Neuronal stem cell (in vitro differentiated cells): ENCODE data around the gene MACROH2A2.

Source experiments
- DNase-seq: peaks from one replicate; pipeline ENCODE4 v3.0.0-alpha.2; 2013; ENCODE audit warnings: low spot score
- H2AFZ ChIP-seq: one replicate; pipeline ENCODE4 v1.6.1; 2013; ENCODE audit warnings: mild to moderate bottlenecking, low read length, inconsistent platforms
- H2AK5ac ChIP-seq: 2 replicates; pipeline ENCODE4 v1.6.1; 2013; ENCODE audit warnings: low read depth, mild to moderate bottlenecking, inconsistent platforms, low read length, moderate library complexity, mixed read lengths
- H2BK120ac ChIP-seq: 2 replicates; pipeline ENCODE4 v1.6.1; 2013; ENCODE audit warnings: low read depth, mild to moderate bottlenecking, inconsistent platforms, low read length, moderate library complexity, mixed read lengths
- H2BK12ac ChIP-seq: one replicate; pipeline ENCODE4 v1.6.1; 2013; ENCODE audit warnings: low read length, inconsistent platforms
- H2BK15ac ChIP-seq: 2 replicates; pipeline ENCODE4 v1.6.1; 2013; ENCODE audit warnings: mild to moderate bottlenecking, low read length, inconsistent platforms, mixed read lengths
- H2BK5ac ChIP-seq: one replicate; pipeline ENCODE4 v1.6.1; 2013; ENCODE audit warnings: inconsistent platforms, mild to moderate bottlenecking, low read length, moderate library complexity
- H3K14ac ChIP-seq: one replicate; pipeline ENCODE4 v1.6.1; 2013; ENCODE audit warnings: low read length, inconsistent platforms
- H3K18ac ChIP-seq: 2 replicates; pipeline ENCODE4 v1.6.1; 2013; ENCODE audit warnings: low read length, inconsistent platforms
- H3K23ac ChIP-seq: 2 replicates; pipeline ENCODE4 v1.6.1; 2013; ENCODE audit warnings: low read depth, mild to moderate bottlenecking, mixed read lengths, low read length, inconsistent platforms; ENCODE audit not compliant: poor library complexity
- H3K27ac ChIP-seq: replicated peaks from 3 replicates; pipeline ENCODE4 v1.5.1; 2013; ENCODE audit warnings: low read length, inconsistent platforms
- H3K27me3 ChIP-seq, 3 experiments: 2 replicates each; pipeline ENCODE4 v1.6.1; 2013; ENCODE audit warnings: low read length in 3 of 3, mild to moderate bottlenecking in 2 of 3, inconsistent platforms in 1 of 3, low read depth in 1 of 3, mixed read lengths in 1 of 3, moderate library complexity in 1 of 3; ENCODE audit not compliant: control insufficient read depth in 3 of 3, insufficient read depth in 3 of 3
- H3K36me3 ChIP-seq, 2 donors: replicated peaks in 1 of 2; 2 replicates each; pipeline ENCODE4 v1.6.1; 2013; ENCODE audit warnings: low read length in 2 of 2; ENCODE audit not compliant: control insufficient read depth in 2 of 2, insufficient read depth in 2 of 2
- H3K4ac ChIP-seq: 2 replicates; pipeline ENCODE4 v1.6.1; 2013; ENCODE audit warnings: inconsistent platforms, mild to moderate bottlenecking, low read length, moderate library complexity
- H3K4me1 ChIP-seq, 2 donors: 1 replicate in 1 of 2; 2 replicates in 1 of 2; pipeline ENCODE4 v1.6.1; 2013; ENCODE audit warnings: low read length in 2 of 2, low read depth in 1 of 2; ENCODE audit not compliant: control insufficient read depth in 2 of 2, insufficient read depth in 1 of 2
- H3K4me2 ChIP-seq: one replicate; pipeline ENCODE4 v1.6.1; 2013; ENCODE audit warnings: mild to moderate bottlenecking, low read length, inconsistent platforms; ENCODE audit not compliant: insufficient read depth, poor library complexity, severe bottlenecking
- H3K4me3 ChIP-seq, 2 donors: 2 replicates each; pipeline ENCODE4 v1.5.1; 2013; ENCODE audit warnings: low read length in 2 of 2, mild to moderate bottlenecking in 2 of 2, inconsistent platforms in 1 of 2, moderate library complexity in 1 of 2
- H3K79me1 ChIP-seq: one replicate; pipeline ENCODE4 v1.6.1; 2013; ENCODE audit warnings: low read depth, mild to moderate bottlenecking, inconsistent platforms, low read length, moderate library complexity
- H3K9ac ChIP-seq: one replicate; pipeline ENCODE4 v1.6.1; 2013; ENCODE audit warnings: mild to moderate bottlenecking, low read depth, low read length, inconsistent platforms; ENCODE audit not compliant: poor library complexity
- H3K9me3 ChIP-seq, 2 donors: replicated peaks in 1 of 2; 2 replicates each; pipeline versions ENCODE3 to v1.6.1; 2013; ENCODE audit warnings: low read length in 2 of 2, mild to moderate bottlenecking in 2 of 2, inconsistent platforms in 1 of 2, low read depth in 1 of 2, mixed read lengths in 1 of 2, moderate library complexity in 1 of 2; ENCODE audit not compliant: control insufficient read depth in 2 of 2, insufficient read depth in 1 of 2
- H4K8ac ChIP-seq: one replicate; pipeline ENCODE4 v1.6.1; 2013; ENCODE audit warnings: low read depth, mild to moderate bottlenecking, inconsistent platforms, low read length, moderate library complexity
- H4K91ac ChIP-seq: one replicate; pipeline ENCODE4 v1.6.1; 2013; ENCODE audit warnings: low read length, low read depth, mild to moderate bottlenecking, inconsistent platforms; ENCODE audit not compliant: poor library complexity
- WGBS, 2 donors: extraction: QIAGEN DNeasy Blood & Tissue Kit; methylation state at CpG; one replicate each; pipeline ENCODE4 v1.1.7; 2013; ENCODE audit warnings: missing lambda C conversion rate in 2 of 2, mixed read lengths in 1 of 2; ENCODE audit not compliant: insufficient read length in 2 of 2, insufficient replicate concordance in 1 of 2; ENCODE audit errors: extremely low coverage in 2 of 2; 5-methylcytosine and 5-hydroxymethylcytosine counted together

The MACROH2A2 gene

GRCh38 chr10:70070834-70071233 is 18.2 kb downstream of the MACROH2A2 start:
- WGBS, 2 donors: no CpG with 5 or more reads among the region's 11 CpGs
- Histone ChIP-seq H3K14ac (peak overlapping the region; percentile 73), H3K18ac (no peak overlapping the region), H2AK5ac (no peak overlapping the region), H2BK15ac (no peak overlapping the region), H4K91ac (no peak overlapping the region), H3K36me3 (peaks cover 10 to 70% of the 10 kb centered on the region in 2 donors), H3K9ac (no peak overlapping the region), H3K23ac (no peak overlapping the region), H2BK120ac (no peak overlapping the region), H3K4me1 (peaks cover 0 to 3% of the 10 kb centered on the region in 2 donors), H2AFZ (no peak overlapping the region), H2BK5ac (no peak overlapping the region), H3K4me3 (peak overlapping the region in 1 of 2 donors; percentile 61), H3K27me3 (no peaks in the 10 kb centered on the region), H2BK12ac (no peak overlapping the region), H3K79me1 (peaks cover 13% of the 10 kb centered on the region), H3K4ac (no peak overlapping the region), H4K8ac (peak overlapping the region; percentile 89), H3K4me2 (no peak overlapping the region), H3K27ac (no peak overlapping the region), H3K9me3 (no peaks in the 10 kb centered on the region)
- DNase-seq: no peak

- no peak overlapping the region for H3K4me2 ChIP-seq
- WGBS, 2 donors: no CpG with 5 or more reads among the region's 2 CpGs
- no peak for DNase-seq
- H3K4me1 ChIP-seq: peaks cover 0 to 3% of the 10 kb centered on the region in 2 donors
- no peak overlapping the region for H3K23ac ChIP-seq
- H3K9ac ChIP-seq: no peak overlapping the region
- H2BK15ac ChIP-seq: no peak overlapping the region
- H2BK5ac ChIP-seq: no peak overlapping the region
- H4K91ac ChIP-seq: no peak overlapping the region
- no peak overlapping the region for H4K8ac ChIP-seq
- no peak overlapping the region for H2AFZ ChIP-seq
- H3K4me3 ChIP-seq: no peak overlapping the region
- H3K79me1 ChIP-seq: peaks cover 15% of the 10 kb centered on the region
- H2BK12ac ChIP-seq: no peak overlapping the region
- no peak overlapping the region for H3K14ac ChIP-seq
- H3K4ac ChIP-seq: no peak overlapping the region
- peaks cover 24 to 71% of the 10 kb centered on the region in 2 donors for H3K36me3 ChIP-seq
- no peak overlapping the region for H2AK5ac ChIP-seq
- H2BK120ac ChIP-seq: no peak overlapping the region
- H3K9me3 ChIP-seq: no peaks in the 10 kb centered on the region
- no peak overlapping the region for H3K18ac ChIP-seq
- H3K27ac ChIP-seq: no peak overlapping the region
- H3K27me3 ChIP-seq: no peaks in the 10 kb centered on the region
These were observed 21.5 kb downstream of the MACROH2A2 start for GRCh38 chr10:70074165-70074564.

- no peak for DNase-seq
- Histone ChIP-seq H3K27me3 (no peaks in the 10 kb centered on the region), H2BK15ac (no peak overlapping the region), H3K4me1 (peaks cover 0 to 3% of the 10 kb centered on the region in 2 donors), H3K9me3 (no peaks in the 10 kb centered on the region), H3K27ac (no peak overlapping the region), H2BK5ac (no peak overlapping the region), H2AK5ac (no peak overlapping the region), H4K91ac (no peak overlapping the region), H3K36me3 (peaks cover 29 to 79% of the 10 kb centered on the region in 2 donors), H3K9ac (no peak overlapping the region), H2AFZ (no peak overlapping the region), H3K4me2 (no peak overlapping the region), H3K18ac (peak overlapping the region; percentile 44), H3K23ac (no peak overlapping the region), H4K8ac (no peak overlapping the region), H3K4ac (no peak overlapping the region), H2BK12ac (no peak overlapping the region), H2BK120ac (no peak overlapping the region), H3K79me1 (peaks cover 16% of the 10 kb centered on the region), H3K4me3 (no peak overlapping the region), H3K14ac (no peak overlapping the region)
- no CpG with 5 or more reads among the region's 2 CpGs for WGBS, 2 donors
These were observed 22.3 kb downstream of the MACROH2A2 start for GRCh38 chr10:70074971-70075370.

- Histone ChIP-seq H3K14ac (no peak overlapping the region), H3K4me1 (no peaks in the 10 kb centered on the region), H3K27ac (no peak overlapping the region), H2BK12ac (no peak overlapping the region), H2BK120ac (no peak overlapping the region), H3K36me3 (peaks cover 36 to 91% of the 10 kb centered on the region in 2 donors), H4K91ac (no peak overlapping the region), H3K4me2 (no peak overlapping the region), H2BK5ac (no peak overlapping the region), H2AFZ (no peak overlapping the region), H3K27me3 (no peaks in the 10 kb centered on the region), H3K79me1 (peaks cover 11% of the 10 kb centered on the region), H3K9ac (no peak overlapping the region), H2AK5ac (no peak overlapping the region), H3K23ac (no peak overlapping the region), H3K4me3 (no peak overlapping the region), H3K18ac (no peak overlapping the region), H3K4ac (no peak overlapping the region), H2BK15ac (no peak overlapping the region), H4K8ac (no peak overlapping the region), H3K9me3 (no peaks in the 10 kb centered on the region)
- no peak for DNase-seq
- no CpG with 5 or more reads among the region's 5 CpGs for WGBS, 2 donors
These were observed 25.7 kb downstream of the MACROH2A2 start for GRCh38 chr10:70078329-70078728.
